SK-N-SH (cell line): ENCODE measurements around the gene ARID1B. TPM values are rescaled to one million over a fixed set of nuclear protein-coding genes. Genes with fewer than 3 reads are reported as not detected.

Experiments used
- CTCF ChIA-PET: fragments of 300-600, 350-600 bp; formaldehyde crosslinking; extraction: SDS; loops from one replicate; lab custom pipeline; 2021; lab: Yijun Ruan, JAX
- POLR2A ChIA-PET: fragments of 350-600 bp; sonication (Branson Sonifier 250); formaldehyde crosslinking; extraction: SDS; loops from one replicate; lab custom pipeline; 2020; ENCODE audit warnings: antibody characterized with exemption, inconsistent platforms; lab: Yijun Ruan, JAX
- DNase-seq: peaks from one replicate; pipeline ENCODE4 v3.0.0; 2012
- H2AFZ ChIP-seq: fragments of 200-600 bp; sonication (generic); 2 replicates; pipeline ENCODE4 v1.8.1; 2016; ENCODE audit warnings: antibody characterized with exemption, mild to moderate bottlenecking, low read depth
- H3F3A ChIP-seq: fragments of 200-600 bp; sonication (generic); replicated peaks from 2 replicates; pipeline ENCODE3; 2016; ENCODE audit warnings: antibody characterized with exemption, mild to moderate bottlenecking; ENCODE audit not compliant: insufficient read depth
- H3K27ac ChIP-seq, 2 experiments: fragments of 200-500 bp in 1 of 2; fragments of 200-600 bp in 1 of 2; sonication (Bioruptor generic) in 1 of 2; sonication (generic), shearing (Covaris generic) in 1 of 2; 2 replicates each; pipeline versions ENCODE4 v1.5.1 to v1.6.1; 2014 to 2016; ENCODE audit warnings: low read depth in 2 of 2, inconsistent platforms in 1 of 2, low read length in 1 of 2, mild to moderate bottlenecking in 1 of 2, mixed read lengths in 1 of 2
- H3K27me3 ChIP-seq: fragments of 200-600 bp; sonication (generic), shearing (Covaris generic); 2 replicates; pipeline ENCODE4 v1.6.1; 2016; ENCODE audit warnings: mixed run types; ENCODE audit not compliant: insufficient read depth
- H3K36me3 ChIP-seq, 2 experiments: fragments of 200-500 bp in 1 of 2; fragments of 200-600 bp in 1 of 2; sonication (Bioruptor generic) in 1 of 2; sonication (generic) in 1 of 2; replicated peaks in 1 of 2; 2 replicates each; pipeline versions ENCODE3 to v1.5.1; 2014 to 2016; ENCODE audit warnings: low read length in 1 of 2, mild to moderate bottlenecking in 1 of 2; ENCODE audit not compliant: insufficient read depth in 2 of 2, control insufficient read depth in 1 of 2
- H3K4me1 ChIP-seq, 2 experiments: fragments of 200-500 bp in 1 of 2; fragments of 200-600 bp in 1 of 2; sonication (Bioruptor generic) in 1 of 2; sonication (generic), shearing (Covaris generic) in 1 of 2; 2 replicates each; pipeline versions ENCODE4 v1.5.1 to v1.6.1; 2014 to 2016; ENCODE audit warnings: low read depth in 1 of 2, low read length in 1 of 2, mixed run types in 1 of 2; ENCODE audit not compliant: insufficient read depth in 2 of 2, control insufficient read depth in 1 of 2
- H3K4me2 ChIP-seq: fragments of 200-600 bp; sonication (generic), shearing (Covaris generic); 2 replicates; pipeline ENCODE4 v1.6.1; 2017; ENCODE audit warnings: mixed run types
- H3K4me3 ChIP-seq, 2 experiments: fragments of 200-500 bp in 1 of 2; fragments of 200-600 bp in 1 of 2; sonication (Bioruptor generic) in 1 of 2; sonication (generic), shearing (Covaris generic) in 1 of 2; 2 replicates each; pipeline versions ENCODE4 v1.5.1 to v1.8.1; 2014 to 2016; ENCODE audit warnings: low read depth in 2 of 2, inconsistent platforms in 1 of 2, low read length in 1 of 2, mild to moderate bottlenecking in 1 of 2, mixed read lengths in 1 of 2, moderate library complexity in 1 of 2
- H3K79me2 ChIP-seq: fragments of 200-600 bp; sonication (generic); 2 replicates; pipeline ENCODE4 v1.8.1; 2017; ENCODE audit warnings: mild to moderate bottlenecking; ENCODE audit not compliant: insufficient read depth
- H3K9ac ChIP-seq: fragments of 200-600 bp; sonication (generic); 2 replicates; pipeline ENCODE4 v1.6.1; 2017; ENCODE audit warnings: mixed run types
- H3K9me2 ChIP-seq: fragments of 200-600 bp; sonication (generic); 2 replicates; pipeline ENCODE4 v1.6.1; 2017; ENCODE audit warnings: mixed run types
- H3K9me3 ChIP-seq: fragments of 200-600 bp; sonication (generic); 2 replicates; pipeline ENCODE4 v1.6.1; 2017; ENCODE audit warnings: mixed run types, mild to moderate bottlenecking, moderate library complexity
- H4K20me1 ChIP-seq: fragments of 200-600 bp; sonication (generic); 2 replicates; pipeline ENCODE4 v1.6.1; 2017; ENCODE audit warnings: mild to moderate bottlenecking, mixed run types; ENCODE audit not compliant: insufficient read depth
- CTCF ChIP-seq: fragments of 200-600 bp; sonication (generic); IDR thresholded peaks from 2 replicates; pipeline ENCODE4 v1.6.1; 2017; ENCODE audit warnings: antibody characterized with exemption, mild to moderate bottlenecking, moderate library complexity
- ELF1 ChIP-seq: IDR thresholded peaks from 2 replicates; pipeline ENCODE4 v1.4.0; 2012
- FOXM1 ChIP-seq: IDR thresholded peaks from 2 replicates; pipeline ENCODE4 v1.4.0; 2012; ENCODE audit warnings: low read depth, mild to moderate bottlenecking
- GABPA ChIP-seq: IDR thresholded peaks from 2 replicates; pipeline ENCODE4 v1.4.0; 2012; ENCODE audit warnings: low read depth, mild to moderate bottlenecking
- GATA2 ChIP-seq: sonication (generic); formaldehyde crosslinking; IDR thresholded peaks from 2 replicates; pipeline ENCODE4 v1.5.0; 2020; ENCODE audit warnings: mild to moderate bottlenecking, missing genetic modification reagents
- JUND ChIP-seq: IDR thresholded peaks from 2 replicates; pipeline ENCODE4 v1.4.0; 2012
- MEF2A ChIP-seq: IDR thresholded peaks from 2 replicates; pipeline ENCODE4 v1.4.0; 2012; ENCODE audit warnings: low read depth, borderline replicate concordance
- MXI1 ChIP-seq: IDR thresholded peaks from 2 replicates; pipeline ENCODE4 v1.6.1; 2012; ENCODE audit warnings: mild to moderate bottlenecking, low read depth, low read length, improper control_type of control experiment
- RAD21 ChIP-seq: IDR thresholded peaks from 2 replicates; pipeline ENCODE4 v1.6.1; 2012; ENCODE audit warnings: mild to moderate bottlenecking, low read length
- SMC3 ChIP-seq: IDR thresholded peaks from 2 replicates; pipeline ENCODE4 v1.6.1; 2012; ENCODE audit warnings: low read depth, low read length, improper control_type of control experiment
- WGBS: methylation state at CpG from one replicate; pipeline ENCODE4 v1.1.6; 2017; ENCODE audit warnings: low lambda C conversion rate; 5-methylcytosine and 5-hydroxymethylcytosine counted together
- polyA plus RNA-seq, 3 experiments: library from polyadenylated mRNA; depleted of rRNA; stranded (reverse); fragments of >200 nt; gene quantifications; 2 replicates each; pipeline ENCODE4 v1.2.3, GENCODE V29; 2012
- TF ChIP-seq, protein P1 (sequence below): IDR thresholded peaks from 2 replicates; pipeline ENCODE4; 2012

ARID1B gene
- polyA plus RNA-seq, 1 of the 3 experiments (the other 2 are of a cell fraction), result 13.6 TPM

DNA sequence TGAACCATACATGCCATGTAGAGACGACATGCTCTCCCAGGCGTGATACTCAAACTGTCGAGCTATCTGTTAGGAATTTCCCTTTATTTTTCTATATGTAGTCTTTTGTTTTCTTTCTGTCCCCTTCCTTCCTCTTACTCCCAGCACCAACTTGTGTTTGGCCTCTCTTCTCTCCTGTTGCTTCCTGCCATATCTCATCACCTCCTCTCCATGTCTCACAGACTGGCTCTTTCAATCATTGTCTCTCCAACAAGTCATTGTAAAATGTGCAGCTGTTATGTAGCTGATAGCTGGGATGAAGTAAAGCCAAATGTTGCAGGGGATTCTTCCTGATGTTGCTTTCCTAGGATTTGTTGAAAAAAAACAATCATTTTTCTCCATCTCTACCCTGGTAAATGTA, 311.7 kb downstream of the ARID1B start:
- no peak overlapping the region for H3K9ac ChIP-seq
- peaks cover 17 to 28% of the 10 kb centered on the region in 2 experiments; a peak in 3 of 4 replicates for H3K4me1 ChIP-seq
- peaks cover 13% of the 10 kb centered on the region for H3K79me2 ChIP-seq
- H3K9me3 ChIP-seq, result no peaks in the 10 kb centered on the region
- peak overlapping the region; percentile 65 to 76 for H3K27ac ChIP-seq
- TF ChIP-seq FOXM1, result no peak
- TF ChIP-seq, protein P1, sequence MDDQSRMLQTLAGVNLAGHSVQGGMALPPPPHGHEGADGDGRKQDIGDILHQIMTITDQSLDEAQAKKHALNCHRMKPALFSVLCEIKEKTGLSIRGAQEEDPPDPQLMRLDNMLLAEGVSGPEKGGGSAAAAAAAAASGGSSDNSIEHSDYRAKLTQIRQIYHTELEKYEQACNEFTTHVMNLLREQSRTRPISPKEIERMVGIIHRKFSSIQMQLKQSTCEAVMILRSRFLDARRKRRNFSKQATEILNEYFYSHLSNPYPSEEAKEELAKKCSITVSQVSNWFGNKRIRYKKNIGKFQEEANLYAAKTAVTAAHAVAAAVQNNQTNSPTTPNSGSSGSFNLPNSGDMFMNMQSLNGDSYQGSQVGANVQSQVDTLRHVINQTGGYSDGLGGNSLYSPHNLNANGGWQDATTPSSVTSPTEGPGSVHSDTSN, result no peak
- no peak for TF ChIP-seq GABPA
- TF ChIP-seq SMC3, result no peak
- TF ChIP-seq JUND, result no peak
- no peak for TF ChIP-seq MEF2A
- TF ChIP-seq ELF1, result no peak
- TF ChIP-seq, all 33 proteins: peak for 0
- Histone ChIP-seq H3K4me2 (no peak overlapping the region), H3K9me2 (no peaks in the 10 kb centered on the region), H3K4me3 (no peak overlapping the region), H4K20me1 (no peaks in the 10 kb centered on the region), H2AFZ (no peak overlapping the region), H3F3A (no peaks in the 10 kb centered on the region), H3K36me3 (peaks cover 25 to 34% of the 10 kb centered on the region in 2 experiments), H3K27me3 (no peaks in the 10 kb centered on the region)
- ChIA-PET POLR2A (no interaction called here), CTCF (interaction anchor here (0.7 to 2.0 kb wide), 5 partner anchors 17 to 95 kb away, joined by 3 to 6 read pairs (median 3); no protein-coding TSS in a partner anchor)
- 96% methylated on average over 3 of the region's 3 CpGs for WGBS
- no peak for DNase-seq

- Histone ChIP-seq H4K20me1 (no peaks in the 10 kb centered on the region), H3K27ac (peak overlapping the region; percentile 65 to 76), H3K4me3 (no peak overlapping the region), H3K9me3 (no peaks in the 10 kb centered on the region), H3K4me1 (peaks cover 17 to 28% of the 10 kb centered on the region in 2 experiments; a peak in 3 of 4 replicates), H3K4me2 (no peak overlapping the region), H2AFZ (no peak overlapping the region), H3F3A (no peaks in the 10 kb centered on the region), H3K9me2 (no peaks in the 10 kb centered on the region), H3K27me3 (no peaks in the 10 kb centered on the region), H3K36me3 (peaks cover 25 to 34% of the 10 kb centered on the region in 2 experiments), H3K79me2 (peaks cover 13% of the 10 kb centered on the region), H3K9ac (no peak overlapping the region)
- 72% methylated on average over 3 of the region's 3 CpGs for WGBS
- DNase-seq, result peak; percentile 67
- CTCF ChIA-PET, result interaction anchor here (0.7 to 1.7 kb wide), 5 partner anchors 9 to 95 kb away, joined by 3 to 4 read pairs (median 3); no protein-coding TSS in a partner anchor
- POLR2A ChIA-PET, result no interaction called here
- TF ChIP-seq GATA2 (CRISPR knock-in tag), result peak; percentile 82
- TF ChIP-seq RAD21, result peak; percentile 11; the same call in 1 of the 2 replicates
- 0 out of 2 replicates have a peak, but pooled peaks have one; percentile 22 for TF ChIP-seq MXI1
- TF ChIP-seq CTCF, result no peak
Observed at GRCh38 chr6:157089258-157089657, 312.1 kb downstream of the ARID1B start.
